PC-9 (cell line): Measurements from ENCODE around the gene KRTAP10-6.
"Not testable (repeated sequence)": the region's sequence is repeated elsewhere in the genome, so short reads cannot be mapped to it uniquely, and the experiment has no call there.

Experiments
- CTCF ChIP-seq: fragments of 200-600 bp; sonication (generic); conservative IDR thresholded peaks from 2 replicates; pipeline ENCODE4 v1.6.1; 2017; ENCODE audit warnings: mixed run types, antibody characterized with exemption, mild to moderate bottlenecking, moderate library complexity
- EZH2 ChIP-seq: fragments of 200-600 bp; sonication (generic); IDR thresholded peaks from 2 replicates; pipeline ENCODE4 v1.8.0; 2017; ENCODE audit warnings: antibody characterized with exemption, low read depth

- not testable (repeated sequence) for TF ChIP-seq CTCF, EZH2
Observed at GRCh38 chr21:44580231-44580821, 12.0 kb downstream of the KRTAP10-6 start, which contains the start of gene KRTAP10-5.
